ENCODE results near the gene DYNC1H1.

DNA sequence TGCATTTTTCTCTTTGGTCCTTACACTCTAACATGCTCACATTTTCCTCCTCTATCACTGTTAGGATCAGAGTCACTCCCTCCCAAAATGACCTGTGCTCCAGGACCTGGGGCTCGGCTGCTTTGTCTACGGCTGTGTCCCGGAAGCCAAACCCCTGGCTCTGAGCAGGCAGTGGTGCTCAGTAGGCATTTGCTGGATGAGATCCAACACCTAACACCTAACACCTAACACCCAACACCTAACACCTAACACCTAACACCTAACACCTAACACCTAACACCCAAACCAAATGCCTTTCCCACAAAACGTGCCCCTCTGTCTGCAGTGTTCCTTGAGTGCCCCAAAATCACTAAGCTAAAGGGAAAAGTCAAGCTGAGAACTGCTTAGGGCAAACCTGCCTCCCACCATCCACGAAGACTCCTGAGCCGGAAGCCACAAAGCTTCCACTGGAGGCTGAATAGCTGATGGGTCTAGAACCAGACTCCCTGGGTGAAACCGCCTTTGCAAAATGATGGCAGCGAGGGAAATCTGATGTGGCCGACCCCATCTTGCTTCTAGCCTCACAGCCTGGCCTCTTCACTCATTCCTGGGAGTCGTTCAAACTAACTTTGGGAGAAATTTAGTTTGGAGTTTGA, 93.2 kb downstream of the DYNC1H1 start:
- TF ChIP-seq POLR2AphosphoS5 (IDR thresholded peaks at IDR 0.05; ENCODE audit: low read depth, low read length), result no peak
- no peak for TF ChIP-seq CTCF (IDR thresholded peaks at IDR 0.05 in 2 of 3, conservative IDR thresholded peaks at IDR 0.05 in 1 of 3; ENCODE audit: borderline replicate concordance in 1 of 3, insufficient read depth in 1 of 3, low read depth in 2 of 3, low read length in 2 of 3)
- TF ChIP-seq YY1 (IDR thresholded peaks at IDR 0.05; ENCODE audit: extremely low read depth, insufficient replicate concordance, low read depth, low read length), result no peak
- TF ChIP-seq POLR2A (IDR thresholded peaks at IDR 0.05; ENCODE audit: borderline replicate concordance, extremely low read depth, insufficient read depth, insufficient read length), result no peak
- TF ChIP-seq RAD21 (IDR thresholded peaks at IDR 0.05; ENCODE audit: low read depth), result no peak
- no peak for TF ChIP-seq EZH2phosphoT487 (IDR thresholded peaks at IDR 0.05; ENCODE audit: borderline replicate concordance)
- no peak for TF ChIP-seq SIN3A (IDR thresholded peaks at IDR 0.05; ENCODE audit: low read depth)

Measured in HCT116 (cell line).